ENCODE measurements around the gene TUBGCP3.

The TUBGCP3 gene

GRCh38 chr13:112616586-112617362 lies 28.8 kb upstream of the TUBGCP3 start:
- no peak for DNase-seq (ENCODE audit: low spot score)

- DNase-seq (ENCODE audit: low spot score), result no peak
Measured at GRCh38 chr13:112615391-112615790, 27.4 kb upstream of the TUBGCP3 start.

- DNase-seq (ENCODE audit: low spot score), result no peak
Measured at GRCh38 chr13:112614835-112615234, 26.9 kb upstream of the TUBGCP3 start.

- no peak for DNase-seq (ENCODE audit: low spot score)
Measured at GRCh38 chr13:112608212-112608611, 20.3 kb upstream of the TUBGCP3 start.

GRCh38 chr13:112606109-112607001 lies 18.4 kb upstream of the TUBGCP3 start:
- DNase-seq (ENCODE audit: low spot score), result peak; percentile 83

GRCh38 chr13:112605531-112605990 lies 17.6 kb upstream of the TUBGCP3 start:
- DNase-seq (ENCODE audit: low spot score), result no peak

GRCh38 chr13:112603641-112604225 lies 15.8 kb upstream of the TUBGCP3 start:
- DNase-seq (ENCODE audit: low spot score), result no peak

GRCh38 chr13:112602189-112602588 lies 14.2 kb upstream of the TUBGCP3 start:
- DNase-seq (ENCODE audit: low spot score), result no peak

- no peak for DNase-seq (ENCODE audit: low spot score)
Measured at GRCh38 chr13:112601371-112601770, 13.4 kb upstream of the TUBGCP3 start.

GRCh38 chr13:112596235-112596634 lies 8.3 kb upstream of the TUBGCP3 start:
- DNase-seq (ENCODE audit: low spot score), result no peak

- DNase-seq (ENCODE audit: low spot score), result no peak
Measured at GRCh38 chr13:112592647-112593046, 4.7 kb upstream of the TUBGCP3 start.

- DNase-seq (ENCODE audit: low spot score), result no peak
Measured at GRCh38 chr13:112592181-112592580, 4.2 kb upstream of the TUBGCP3 start.

GRCh38 chr13:112588490-112589297 lies 741 bp upstream of the TUBGCP3 start:
- no peak for DNase-seq (ENCODE audit: low spot score)

- peak; percentile 71 for DNase-seq (ENCODE audit: low spot score)
Measured at GRCh38 chr13:112587212-112587763, 665 bp downstream of the TUBGCP3 start.

- DNase-seq (ENCODE audit: low spot score), result no peak
Measured at GRCh38 chr13:112586334-112586960, 1.5 kb downstream of the TUBGCP3 start.

- DNase-seq (ENCODE audit: low spot score), result peak; percentile 15
Measured at GRCh38 chr13:112583592-112584277, 4.2 kb downstream of the TUBGCP3 start.

- DNase-seq (ENCODE audit: low spot score), result no peak
Measured at GRCh38 chr13:112582263-112582662, 5.7 kb downstream of the TUBGCP3 start.

- no peak for DNase-seq (ENCODE audit: low spot score)
Measured at GRCh38 chr13:112580912-112581311, 7.0 kb downstream of the TUBGCP3 start.

- DNase-seq (ENCODE audit: low spot score), result no peak
Measured at GRCh38 chr13:112580211-112580610, 7.7 kb downstream of the TUBGCP3 start.

GRCh38 chr13:112579310-112579843 lies 8.6 kb downstream of the TUBGCP3 start:
- no peak for DNase-seq (ENCODE audit: low spot score)

All from CD4-positive, alpha-beta T cell treated with Interleukin-2 at 100 ng/mL for 4 hours (primary cell).